IMR-90 (cell line): ENCODE measurements around the gene SLC1A7.
A peak's percentile ranks its signal among the peaks of the same experiment; 100 is the strongest.

Experiments
- BHLHE40 ChIP-seq: fragments of 150-350 bp; IDR thresholded peaks from 2 replicates; pipeline ENCODE4 v1.6.1; 2016; ENCODE audit warnings: mild to moderate bottlenecking, low read depth, low read length
- CEBPB ChIP-seq: IDR thresholded peaks from 2 replicates; pipeline ENCODE4 v1.6.1; 2012; ENCODE audit warnings: low read depth, low read length, improper control_type of control experiment
- CTCF ChIP-seq: conservative IDR thresholded peaks from 2 replicates; pipeline ENCODE4 v1.5.1; 2012; ENCODE audit warnings: mild to moderate bottlenecking, low read depth, low read length, improper control_type of control experiment
- ELK1 ChIP-seq: fragments of 150-350 bp; IDR thresholded peaks from 2 replicates; pipeline ENCODE4 v1.6.1; 2016; ENCODE audit warnings: low read depth, mild to moderate bottlenecking, low read length, moderate library complexity, borderline replicate concordance
- FOS ChIP-seq: fragments of 150-350 bp; IDR thresholded peaks from 2 replicates; pipeline ENCODE4 v1.6.1; 2016; ENCODE audit warnings: low read depth, low read length
- MAZ ChIP-seq: IDR thresholded peaks from 2 replicates; pipeline ENCODE4 v1.6.1; 2012; ENCODE audit warnings: low read depth, mild to moderate bottlenecking, low read length, improper control_type of control experiment, moderate library complexity, borderline replicate concordance
- NFE2L2 ChIP-seq: fragments of 150-350 bp; IDR thresholded peaks from 2 replicates; pipeline ENCODE4 v1.6.1; 2016; ENCODE audit warnings: low read depth, mild to moderate bottlenecking, low read length
- POLR2A ChIP-seq: IDR thresholded peaks from 2 replicates; pipeline ENCODE4 v1.6.1; 2012; ENCODE audit warnings: mild to moderate bottlenecking, low read depth, low read length
- RAD21 ChIP-seq: IDR thresholded peaks from 2 replicates; pipeline ENCODE4 v1.6.1; 2012; ENCODE audit warnings: low read length, improper control_type of control experiment
- RCOR1 ChIP-seq: IDR thresholded peaks from 2 replicates; pipeline ENCODE4 v1.6.1; 2012; ENCODE audit warnings: mild to moderate bottlenecking, low read length, improper control_type of control experiment; ENCODE audit not compliant: insufficient replicate concordance
- RFX5 ChIP-seq: IDR thresholded peaks from 2 replicates; pipeline ENCODE4 v1.8.0; 2012; ENCODE audit warnings: low read depth, mild to moderate bottlenecking, low read length, moderate library complexity
- TF ChIP-seq, protein P1 (sequence below): fragments of 150-350 bp; IDR thresholded peaks from 2 replicates; pipeline ENCODE4 v1.6.1; 2017; ENCODE audit warnings: mild to moderate bottlenecking, antibody characterized with exemption, low read length, low read depth

DNA sequence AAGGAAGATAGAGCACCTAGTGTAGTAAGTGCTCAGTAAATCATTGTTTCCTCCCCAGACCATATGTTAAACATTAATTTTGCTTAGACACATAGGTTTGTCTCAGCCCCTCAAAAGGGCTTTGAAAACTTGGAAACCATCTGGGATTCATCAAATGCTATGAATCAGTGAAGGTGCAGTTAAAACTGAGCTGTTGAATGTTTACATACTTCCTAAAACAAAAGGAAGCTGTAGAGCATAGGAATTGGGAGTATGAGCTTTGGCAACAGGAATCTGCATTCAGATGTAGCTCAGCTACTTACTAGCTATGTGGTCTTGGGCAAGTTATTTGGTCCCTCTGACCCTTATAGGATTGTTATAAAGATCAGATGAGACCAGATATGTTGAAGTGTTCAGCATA is 99.2 kb downstream of the SLC1A7 start:
- TF ChIP-seq POLR2A (no peak), CTCF (no peak), MAZ (no peak), RAD21 (no peak), RFX5 (no peak), RCOR1 (no peak), FOS (peak; percentile 36; the same call in 1 of the 2 replicates), ELK1 (no peak), BHLHE40 (no peak), NFE2L2 (no peak), CEBPB (0 out of 2 replicates have a peak, but pooled peaks have one; percentile 35)
- TF ChIP-seq, protein P1, sequence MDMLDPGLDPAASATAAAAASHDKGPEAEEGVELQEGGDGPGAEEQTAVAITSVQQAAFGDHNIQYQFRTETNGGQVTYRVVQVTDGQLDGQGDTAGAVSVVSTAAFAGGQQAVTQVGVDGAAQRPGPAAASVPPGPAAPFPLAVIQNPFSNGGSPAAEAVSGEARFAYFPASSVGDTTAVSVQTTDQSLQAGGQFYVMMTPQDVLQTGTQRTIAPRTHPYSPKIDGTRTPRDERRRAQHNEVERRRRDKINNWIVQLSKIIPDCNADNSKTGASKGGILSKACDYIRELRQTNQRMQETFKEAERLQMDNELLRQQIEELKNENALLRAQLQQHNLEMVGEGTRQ: no peak
